Measurements from ENCODE around the gene IL1RL1.

GRCh38 chr2:102264952-102265351, 46.4 kb upstream of the IL1RL1 start:
- no peak for TF ChIP-seq CTCF (IDR thresholded peaks at IDR 0.05; ENCODE audit: low read length)
- TF ChIP-seq EZH2 (IDR thresholded peaks at IDR 0.05; ENCODE audit: borderline replicate concordance, low read length), result no peak

All from OCI-LY1 (cell line).